ENCODE data around the gene PSEN2.
A peak's percentile ranks its signal among the peaks of the same experiment; 100 is the strongest.

PSEN2 gene

GRCh38 chr1:226887006-226887405 is 16.6 kb downstream of the PSEN2 start:
- no peak for TF ChIP-seq POLR2A (IDR thresholded peaks at IDR 0.05; ENCODE audit: low read depth, low read length)
- FAIRE-seq: no peak
- no peak for DNase-seq (ENCODE audit: insufficient read length, low spot score)

- TF ChIP-seq POLR2A (IDR thresholded peaks at IDR 0.05; ENCODE audit: low read depth, low read length): no peak
- DNase-seq (ENCODE audit: insufficient read length, low spot score) (no peak), FAIRE-seq (no peak)
These were observed 17.6 kb downstream of the PSEN2 start for GRCh38 chr1:226888021-226888420.

GRCh38 chr1:226888816-226889215 is 18.4 kb downstream of the PSEN2 start:
- DNase-seq (ENCODE audit: insufficient read length, low spot score) (no peak), FAIRE-seq (no peak)
- TF ChIP-seq POLR2A (IDR thresholded peaks at IDR 0.05; ENCODE audit: low read depth, low read length): no peak

GRCh38 chr1:226889616-226890330 is 19.4 kb downstream of the PSEN2 start:
- DNase-seq (ENCODE audit: insufficient read length, low spot score): no peak
- no peak for TF ChIP-seq POLR2A (IDR thresholded peaks at IDR 0.05; ENCODE audit: low read depth, low read length)
- FAIRE-seq: no peak

GRCh38 chr1:226890331-226891108 is 20.1 kb downstream of the PSEN2 start:
- no peak for TF ChIP-seq POLR2A (IDR thresholded peaks at IDR 0.05; ENCODE audit: low read depth, low read length)
- DNase-seq (ENCODE audit: insufficient read length, low spot score) (no peak), FAIRE-seq (no peak)

- TF ChIP-seq POLR2A (IDR thresholded peaks at IDR 0.05; ENCODE audit: low read depth, low read length): no peak
- DNase-seq (ENCODE audit: insufficient read length, low spot score) (no peak), FAIRE-seq (no peak)
These were observed 20.9 kb downstream of the PSEN2 start for GRCh38 chr1:226891346-226891745.

GRCh38 chr1:226891846-226892523 is 21.6 kb downstream of the PSEN2 start:
- DNase-seq (ENCODE audit: insufficient read length, low spot score) (peak; percentile 40), FAIRE-seq (no peak)
- no peak for TF ChIP-seq POLR2A (IDR thresholded peaks at IDR 0.05; ENCODE audit: low read depth, low read length)

- no peak for FAIRE-seq
- no peak for TF ChIP-seq POLR2A (IDR thresholded peaks at IDR 0.05; ENCODE audit: low read depth, low read length)
- no peak for DNase-seq (ENCODE audit: insufficient read length, low spot score)
These were observed 22.1 kb downstream of the PSEN2 start for GRCh38 chr1:226892524-226892875.

- TF ChIP-seq POLR2A (IDR thresholded peaks at IDR 0.05; ENCODE audit: low read depth, low read length): no peak
- no peak for DNase-seq (ENCODE audit: insufficient read length, low spot score)
- no peak for FAIRE-seq
These were observed 23.5 kb downstream of the PSEN2 start for GRCh38 chr1:226893936-226894335.

GRCh38 chr1:226894826-226895225 is 24.4 kb downstream of the PSEN2 start:
- DNase-seq (ENCODE audit: insufficient read length, low spot score) (no peak), FAIRE-seq (no peak)
- no peak for TF ChIP-seq POLR2A (IDR thresholded peaks at IDR 0.05; ENCODE audit: low read depth, low read length)

GRCh38 chr1:226895644-226896043 is 25.2 kb downstream of the PSEN2 start:
- TF ChIP-seq POLR2A (IDR thresholded peaks at IDR 0.05; ENCODE audit: low read depth, low read length): no peak
- no peak for FAIRE-seq
- DNase-seq (ENCODE audit: insufficient read length, low spot score): no peak

GRCh38 chr1:226898246-226898645 is 27.8 kb downstream of the PSEN2 start:
- no peak for TF ChIP-seq POLR2A (IDR thresholded peaks at IDR 0.05; ENCODE audit: low read depth, low read length)

GRCh38 chr1:226901421-226901820 is 31.0 kb downstream of the PSEN2 start:
- no peak for TF ChIP-seq POLR2A (IDR thresholded peaks at IDR 0.05; ENCODE audit: low read depth, low read length)

More at GRCh38 chr1:226898246-226898645, 27.8 kb downstream of the PSEN2 start:
- FAIRE-seq: no peak
- DNase-seq (ENCODE audit: insufficient read length, low spot score): no peak

GRCh38 chr1:226902601-226903000 is 32.2 kb downstream of the PSEN2 start:
- FAIRE-seq (no peak), DNase-seq (ENCODE audit: insufficient read length, low spot score) (no peak)
- no peak for TF ChIP-seq POLR2A (IDR thresholded peaks at IDR 0.05; ENCODE audit: low read depth, low read length)

More at GRCh38 chr1:226901421-226901820, 31.0 kb downstream of the PSEN2 start:
- no peak for FAIRE-seq
- no peak for DNase-seq (ENCODE audit: insufficient read length, low spot score)

Data from H54 (cell line).